Gastrocnemius medialis (tissue), 4 donors: ENCODE results near the gene NPM1. TPM values are rescaled to one million over a fixed set of nuclear protein-coding genes. Genes with fewer than 3 reads are reported as not detected.

Experiments used
- ATAC-seq, 2 donors: fragments of 150-250 bp; one replicate each; pipeline ENCODE4 v1.9.1; 2016
- DNase-seq, 2 donors: peaks; one replicate each; pipeline ENCODE4 v3.0.0-alpha.2; 2019
- H3K27ac ChIP-seq, 4 donors: fragments of 200-600 bp; sonication (generic); 1 replicate in 1 of 4; 2 replicates in 3 of 4; pipeline ENCODE4 v1.5.1; 2016 to 2018; ENCODE audit warnings: mild to moderate bottlenecking in 2 of 4, moderate library complexity in 1 of 4
- H3K27me3 ChIP-seq, 3 donors: fragments of 200-600 bp; sonication (generic) in 2 of 3; 1 replicate in 1 of 3; 2 replicates in 2 of 3; pipeline versions ENCODE4 v1.5.1 to v1.6.0; 2016 to 2019; ENCODE audit warnings: mild to moderate bottlenecking in 1 of 3, moderate library complexity in 1 of 3
- H3K36me3 ChIP-seq, 2 donors: fragments of 200-600 bp; sonication (generic) in 1 of 2; one replicate each; pipeline ENCODE4 v1.5.1; 2017 to 2018
- H3K4me1 ChIP-seq, 2 donors: fragments of 200-600 bp; sonication (generic) in 1 of 2; one replicate each; pipeline ENCODE4 v1.5.1; 2016 to 2017; ENCODE audit warnings: mild to moderate bottlenecking in 2 of 2
- H3K4me3 ChIP-seq, 4 donors: fragments of 200-600 bp; sonication (generic) in 3 of 4; 1 replicate in 1 of 4; 2 replicates in 3 of 4; pipeline ENCODE4 v1.5.1; 2016 to 2019; ENCODE audit warnings: mild to moderate bottlenecking in 2 of 4
- H3K9me3 ChIP-seq, 3 donors: fragments of 200-600 bp; sonication (generic) in 2 of 3; 1 replicate in 1 of 3; 2 replicates in 2 of 3; pipeline ENCODE4 v1.5.1; 2016 to 2019
- CTCF ChIP-seq, 5 experiments: fragments of 450-650 bp in 3 of 5; fragments of 200-600 bp in 2 of 5; sonication (generic) in 2 of 5; IDR thresholded peaks in 4 of 5; conservative IDR thresholded peaks in 1 of 5; 1 replicate in 4 of 5; 2 replicates in 1 of 5; pipeline ENCODE4 v1.5.1; 2016 to 2019; ENCODE audit warnings: antibody characterized with exemption in 5 of 5, mild to moderate bottlenecking in 3 of 5, moderate library complexity in 3 of 5
- POLR2A ChIP-seq, 2 donors: fragments of 450-650 bp; IDR thresholded peaks; one replicate each; pipeline ENCODE4 v1.6.1; 2017; ENCODE audit warnings: antibody characterized with exemption in 2 of 2, mild to moderate bottlenecking in 2 of 2, moderate library complexity in 2 of 2
- in situ Hi-C, 4 donors: fragments of 200-750 bp; cut with MboI; loops; one replicate each; pipeline versions ENCODE4 v1.15.0 to v1.8.0; 2017; ENCODE audit warnings: low sequenced_read_pairs in 4 of 4
- intact Hi-C: fragments of 100-400 bp; cut with DNase I; formaldehyde crosslinking; loops from one replicate; pipeline ENCODE4 v1.15.1; 2023; ENCODE audit warnings: low total_unique reads
- total RNA-seq, 4 donors: library from RNA; depleted of rRNA; stranded (reverse); fragments of >200 nt; gene quantifications; one replicate each; pipeline versions ENCODE4 v1.1.0 to v1.2.3, GENCODE V29; 2016

NPM1 gene
- total RNA-seq, 4 donors from 2014 or later, result 277 to 651 (median 413) TPM

GRCh38 chr5:171405615-171406014, 18.0 kb downstream of the NPM1 start:
- DNase-seq, result no peak
- intact Hi-C loops, result no loop called here
- Histone ChIP-seq H3K4me3 (no peak overlapping the region), H3K27ac (no peak overlapping the region), H3K36me3 (peaks cover 5 to 64% of the 10 kb centered on the region in 2 donors), H3K9me3 (no peaks in the 10 kb centered on the region), H3K4me1 (no peaks in the 10 kb centered on the region), H3K27me3 (no peaks in the 10 kb centered on the region)
- TF ChIP-seq CTCF (IDR thresholded peaks at IDR 0.05 in 4 of 5, conservative IDR thresholded peaks at IDR 0.05 in 1 of 5) (no peak), POLR2A (IDR thresholded peaks at IDR 0.05) (no peak)
- in situ Hi-C loops, result loop anchor here (25.0 kb wide), 2 partner anchors 482 to 632 kb away; no protein-coding TSS in a partner anchor
- no peak for ATAC-seq

- Histone ChIP-seq H3K27ac (no peak overlapping the region), H3K27me3 (no peaks in the 10 kb centered on the region), H3K36me3 (peaks cover 5 to 61% of the 10 kb centered on the region in 2 donors), H3K9me3 (no peaks in the 10 kb centered on the region), H3K4me1 (no peaks in the 10 kb centered on the region), H3K4me3 (no peak overlapping the region)
- DNase-seq, result no peak
- intact Hi-C loops (no loop called here), in situ Hi-C loops (loop anchor here (25.0 kb wide), 2 partner anchors 480 to 630 kb away; no protein-coding TSS in a partner anchor)
- ATAC-seq, result no peak
- TF ChIP-seq POLR2A (IDR thresholded peaks at IDR 0.05), result no peak
- no peak for TF ChIP-seq CTCF (IDR thresholded peaks at IDR 0.05 in 4 of 5, conservative IDR thresholded peaks at IDR 0.05 in 1 of 5)
Observed at GRCh38 chr5:171407234-171407633, 19.6 kb downstream of the NPM1 start.

- ATAC-seq, result no peak
Observed at GRCh38 chr5:171409164-171410136, 21.8 kb downstream of the NPM1 start.

GRCh38 chr5:171410181-171410580, 22.5 kb downstream of the NPM1 start:
- no peak for DNase-seq
- H3K27me3 ChIP-seq, result no peaks in the 10 kb centered on the region
- H3K36me3 ChIP-seq, result peaks cover 5 to 70% of the 10 kb centered on the region in 2 donors
- no peak overlapping the region for H3K27ac ChIP-seq
- H3K4me3 ChIP-seq, result no peak overlapping the region
- TF ChIP-seq CTCF (IDR thresholded peaks at IDR 0.05 in 4 of 5, conservative IDR thresholded peaks at IDR 0.05 in 1 of 5) (no peak), POLR2A (IDR thresholded peaks at IDR 0.05) (no peak)
- ATAC-seq, result no peak
- in situ Hi-C loops, result loop anchor here (10.0 to 25.0 kb wide), 3 partner anchors 477 to 627 kb away; no protein-coding TSS in a partner anchor
- H3K9me3 ChIP-seq, result no peaks in the 10 kb centered on the region
- intact Hi-C loops, result no loop called here
- no peaks in the 10 kb centered on the region for H3K4me1 ChIP-seq

More at GRCh38 chr5:171409164-171410136, 21.8 kb downstream of the NPM1 start:
- TF ChIP-seq POLR2A (IDR thresholded peaks at IDR 0.05) (no peak), CTCF (IDR thresholded peaks at IDR 0.05 in 4 of 5, conservative IDR thresholded peaks at IDR 0.05 in 1 of 5) (no peak)
- in situ Hi-C loops (loop anchor here (10.0 to 25.0 kb wide), 3 partner anchors 478 to 628 kb away; no protein-coding TSS in a partner anchor), intact Hi-C loops (no loop called here)
- Histone ChIP-seq H3K4me3 (no peak overlapping the region), H3K4me1 (no peaks in the 10 kb centered on the region), H3K36me3 (peaks cover 5 to 76% of the 10 kb centered on the region in 2 donors), H3K27me3 (no peaks in the 10 kb centered on the region), H3K9me3 (no peaks in the 10 kb centered on the region), H3K27ac (no peak overlapping the region)
- DNase-seq, result no peak
